Erythroblast (primary cell): ENCODE measurements around the gene VSX1.

Experiments
- DNase-seq, 2 experiments: peaks; one replicate each; lab custom pipeline; 2025; lab: John Stamatoyannopoulos, UW
- GATA1 ChIP-seq: IDR thresholded peaks from 2 replicates; pipeline ENCODE4 v1.6.1; 2011; ENCODE audit warnings: low read depth, mild to moderate bottlenecking, control low read depth, low read length, moderate library complexity
- POLR2A ChIP-seq: IDR thresholded peaks from 2 replicates; pipeline ENCODE4 v1.6.1; 2011; ENCODE audit warnings: mild to moderate bottlenecking, low read length

VSX1 gene

DNA sequence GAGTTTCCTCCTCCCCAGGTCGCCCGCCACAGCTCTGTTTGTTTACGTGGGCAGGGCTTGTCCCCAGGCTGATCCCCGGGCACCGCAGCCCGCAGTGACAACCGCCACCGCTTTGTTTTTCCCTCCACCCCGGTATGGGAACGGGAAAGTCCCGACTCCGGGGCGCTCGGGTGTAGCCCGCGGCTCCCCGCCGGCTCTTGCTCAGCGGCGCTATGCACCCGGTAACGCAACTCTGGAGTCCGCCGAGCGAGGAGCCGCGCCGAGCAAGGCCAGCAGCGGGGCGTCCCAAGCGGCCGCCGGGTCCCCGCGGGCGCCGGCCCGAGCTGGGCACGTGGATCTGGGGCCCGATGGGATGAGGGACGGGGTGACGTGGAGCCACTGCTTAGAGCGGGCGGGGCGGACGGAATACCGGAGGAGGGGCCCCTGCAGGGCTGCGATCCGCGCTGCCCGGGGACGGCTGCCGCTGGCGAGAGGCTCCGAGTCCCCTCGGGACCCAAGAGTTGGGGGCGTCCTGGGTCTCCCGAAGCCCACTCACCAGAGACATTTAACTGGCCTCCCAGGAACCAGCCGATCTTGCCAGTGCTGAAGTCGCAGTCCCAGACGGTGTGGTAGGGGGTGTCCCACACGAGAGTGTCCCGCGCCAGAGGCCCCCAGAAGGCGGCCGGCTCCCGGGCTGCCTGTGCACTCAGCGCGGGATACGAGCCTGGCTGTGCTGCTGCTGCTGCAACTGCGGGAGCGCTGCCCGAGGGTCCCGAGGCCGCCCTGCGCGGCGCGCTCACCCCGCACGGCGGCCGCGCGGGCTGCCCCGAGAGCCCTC, 24.5 kb downstream of the VSX1 start:
- peak; percentile 71 to 77 for DNase-seq

DNA sequence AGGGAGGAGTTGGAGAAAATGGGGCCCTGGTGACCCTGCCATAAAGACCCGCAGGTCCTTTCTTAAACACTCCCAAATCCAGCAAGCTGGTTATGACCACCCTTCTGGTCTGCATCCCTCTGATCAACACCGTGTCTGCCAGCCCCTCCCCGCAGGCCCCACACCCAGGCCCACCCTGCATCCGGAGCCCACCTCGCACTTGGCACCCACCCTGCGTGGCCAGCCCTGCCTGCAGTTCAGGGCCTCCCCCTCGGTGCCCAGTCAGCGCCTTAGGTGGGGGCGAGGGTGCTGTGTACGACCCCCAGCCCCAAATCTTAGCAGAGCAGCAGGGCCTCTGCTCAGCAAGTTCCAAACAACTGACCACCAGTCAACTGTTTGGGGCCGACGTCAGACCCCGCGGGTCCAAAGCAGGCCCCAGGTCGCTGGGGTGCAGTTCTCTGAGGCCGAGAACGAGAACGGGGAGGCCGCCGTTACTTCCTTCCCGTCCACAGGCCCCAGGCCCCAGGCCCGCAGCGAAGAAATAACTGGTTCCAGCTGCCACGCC, 25.2 kb downstream of the VSX1 start:
- TF ChIP-seq POLR2A (no peak), GATA1 (no peak)
- peak in 1 of 2 experiments; percentile 52 for DNase-seq

More for the DNA sequence above, 24.5 kb downstream of the VSX1 start:
- TF ChIP-seq GATA1 = no peak
- TF ChIP-seq POLR2A = peak; percentile 60

DNA sequence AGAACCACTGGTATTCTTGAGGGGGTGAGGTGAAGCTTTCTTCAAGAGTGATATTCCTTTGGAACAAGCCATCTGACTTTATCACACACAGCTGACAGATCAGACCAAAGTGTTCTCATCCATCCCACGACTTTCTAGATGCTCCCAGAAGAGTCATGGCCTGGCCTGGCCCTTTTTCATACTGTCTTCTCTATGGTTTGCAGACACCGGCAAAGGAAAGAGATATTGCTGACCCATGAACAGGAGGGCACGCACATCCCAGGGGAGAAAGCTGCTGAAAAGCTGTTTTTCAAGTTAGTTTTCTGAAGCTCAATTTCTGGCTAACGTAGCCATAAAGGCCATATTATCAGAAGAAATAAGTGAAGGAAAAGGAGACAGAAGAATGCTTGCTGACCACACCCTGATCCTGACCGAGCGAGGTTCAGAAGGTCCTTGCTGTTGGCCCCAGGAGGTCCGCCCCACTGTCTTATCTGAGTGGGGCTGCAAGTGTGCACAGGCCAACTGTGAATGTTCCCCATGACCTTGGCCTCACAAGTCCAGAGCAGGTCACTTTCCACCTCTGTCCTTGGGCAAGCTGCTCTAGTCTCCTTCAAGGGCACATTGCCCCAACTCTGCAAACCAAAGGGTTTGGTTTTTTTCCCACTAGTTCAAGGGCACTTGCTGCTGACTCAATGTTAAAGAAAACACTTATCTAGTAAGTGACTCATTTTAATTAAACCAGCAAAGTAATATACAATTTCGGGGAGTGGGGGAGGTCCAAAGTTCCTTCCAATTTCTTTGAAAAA, 26.0 kb downstream of the VSX1 start:
- DNase-seq = peak; percentile 80 to 91
- peak; percentile 55 for TF ChIP-seq GATA1
- TF ChIP-seq POLR2A = peak; percentile 39

DNA sequence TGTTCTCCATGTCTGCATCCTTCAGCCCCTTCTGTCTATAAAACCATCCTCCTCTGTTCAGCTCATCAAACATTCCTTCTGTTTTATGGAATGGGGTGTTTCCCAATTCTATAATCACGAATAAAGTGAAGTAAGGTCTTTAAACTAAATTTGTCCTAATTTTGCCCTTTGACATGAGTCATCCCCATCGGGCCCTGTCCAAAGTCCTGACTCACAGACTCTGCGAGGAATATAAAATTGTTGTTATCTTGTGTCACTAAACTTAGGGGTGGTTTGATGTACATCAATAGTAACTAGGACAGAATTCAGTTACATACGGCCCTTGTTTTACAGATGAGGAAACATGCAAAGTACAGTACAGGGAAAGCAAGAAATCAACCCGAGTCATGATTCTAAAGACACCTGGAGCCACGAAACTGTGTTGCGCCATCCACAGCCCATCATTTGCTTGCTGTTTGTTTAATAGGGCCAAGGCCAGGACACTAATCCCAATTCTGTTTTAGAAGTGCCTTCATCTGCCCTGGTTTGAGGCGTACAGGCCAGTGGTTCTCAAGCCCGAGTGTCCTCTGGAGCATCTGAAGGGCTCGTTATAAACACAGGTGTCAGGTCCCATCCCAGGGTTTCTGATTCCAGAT, 26.8 kb downstream of the VSX1 start:
- TF ChIP-seq POLR2A = no peak
- TF ChIP-seq GATA1 = no peak
- DNase-seq = peak; percentile 54 to 73

DNA sequence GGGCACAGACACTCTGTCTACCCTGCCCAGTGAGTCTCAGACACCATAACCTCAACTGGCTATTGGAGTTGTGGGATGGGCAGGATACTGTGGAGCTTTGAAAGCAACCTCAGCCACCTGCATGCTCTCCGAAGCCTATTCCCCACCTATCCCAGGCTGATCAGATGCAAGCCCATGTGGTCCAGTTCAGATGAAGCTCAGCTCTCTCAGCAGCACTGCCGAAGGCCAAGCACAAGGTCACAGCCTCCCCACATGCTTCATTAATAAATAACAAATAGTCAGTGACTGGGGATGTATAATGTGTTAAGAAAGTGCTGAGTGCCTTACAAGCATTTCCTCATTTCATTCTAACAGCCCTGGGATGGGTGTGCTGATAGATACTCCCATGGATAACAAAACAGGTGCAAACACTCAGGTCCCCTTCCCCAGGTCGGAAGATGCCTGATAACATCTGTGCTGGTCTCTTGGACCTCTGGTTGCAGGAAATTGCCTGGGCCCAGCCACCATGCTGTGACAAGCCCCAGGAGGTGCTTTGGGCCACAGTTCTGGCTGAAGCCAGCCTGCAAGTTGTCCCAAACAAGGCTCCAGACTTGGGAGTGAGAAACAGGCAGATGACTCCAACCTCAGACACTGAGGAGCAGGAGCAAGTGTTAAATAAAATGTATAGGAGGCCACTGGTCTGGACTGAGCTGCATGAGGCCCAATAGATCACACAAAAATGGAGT, 27.7 kb downstream of the VSX1 start:
- TF ChIP-seq POLR2A (no peak), GATA1 (no peak)
- DNase-seq = no peak

DNA sequence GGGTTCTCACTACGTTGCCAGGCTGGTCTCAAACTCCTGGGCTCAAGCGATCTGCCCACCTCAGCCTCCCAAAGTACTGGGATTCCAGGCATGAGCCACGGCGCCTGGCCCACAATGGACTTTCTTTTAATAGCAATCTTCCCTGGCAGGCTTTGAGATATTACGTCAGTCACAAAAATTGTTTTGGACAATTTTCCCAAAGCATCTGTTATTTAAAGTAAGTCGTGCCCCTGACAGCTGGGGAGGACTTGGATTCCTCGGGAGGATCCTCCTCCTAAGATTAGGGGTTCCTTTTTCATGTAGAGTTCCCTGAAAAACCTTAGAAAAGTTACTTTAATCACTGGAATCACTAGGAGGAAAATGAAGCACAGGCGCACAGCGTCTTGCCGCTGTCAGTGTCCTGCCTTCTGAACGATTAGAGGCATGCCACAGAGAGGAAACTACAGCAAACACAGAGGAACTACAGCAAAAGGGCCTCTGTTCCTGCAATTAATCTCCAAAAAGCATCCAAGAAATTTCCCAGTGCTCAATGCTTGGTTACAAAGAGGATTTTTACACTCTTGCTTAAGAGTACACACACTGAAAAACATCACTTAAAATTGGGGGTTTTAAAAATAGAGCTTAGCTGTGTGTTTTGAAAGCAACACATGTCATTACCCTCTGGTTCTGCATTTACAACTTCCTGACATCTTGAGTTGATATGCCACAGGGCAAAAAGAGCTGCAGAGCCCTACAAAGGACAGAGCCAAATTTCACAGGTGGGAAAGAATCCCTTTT, 28.5 kb downstream of the VSX1 start:
- DNase-seq = no peak
- no peak for TF ChIP-seq GATA1

DNA sequence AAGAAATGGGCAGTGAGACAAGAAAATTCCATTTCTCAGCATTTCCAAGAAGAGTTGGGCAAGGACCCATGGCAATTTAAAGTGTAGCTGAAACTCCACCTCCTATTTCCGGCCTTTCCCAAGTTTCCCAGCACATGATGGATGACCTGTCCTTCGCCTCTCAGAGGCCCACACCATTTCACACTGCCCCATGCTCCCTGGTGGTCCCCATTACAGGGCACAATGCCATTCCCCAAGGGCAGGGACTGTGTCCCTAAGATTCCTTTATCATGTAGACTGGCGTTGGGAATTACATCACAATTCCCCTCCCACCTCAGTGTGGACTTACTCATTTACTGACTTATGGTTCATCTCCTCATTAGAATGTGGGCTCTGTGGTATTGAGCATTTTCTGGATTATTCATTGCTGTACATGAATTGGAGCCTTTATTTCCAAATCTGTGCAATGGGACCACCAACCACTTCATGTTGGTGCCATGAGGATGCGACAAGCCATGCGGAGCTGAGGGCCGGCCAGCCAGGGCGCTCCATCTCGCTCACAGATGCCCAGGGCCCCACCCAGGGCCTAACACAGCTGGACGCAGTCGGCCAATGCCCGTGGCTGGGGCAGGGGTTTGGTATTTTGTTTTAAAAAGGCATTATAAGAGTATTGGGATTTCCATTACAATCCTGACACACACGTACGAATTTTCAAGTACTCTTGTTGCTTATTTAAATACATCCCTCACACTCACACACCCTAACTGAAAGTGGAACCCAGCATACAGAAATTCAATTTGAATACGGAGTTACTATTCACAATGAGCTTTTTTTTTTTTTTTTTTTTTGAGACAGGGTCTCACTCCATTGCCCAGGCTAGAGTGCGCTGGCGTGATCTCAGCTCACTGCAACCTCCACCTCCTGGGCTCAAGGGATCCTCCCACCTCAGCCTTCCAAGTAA, 29.4 kb downstream of the VSX1 start:
- DNase-seq = no peak
- TF ChIP-seq POLR2A (no peak), GATA1 (no peak)

DNA sequence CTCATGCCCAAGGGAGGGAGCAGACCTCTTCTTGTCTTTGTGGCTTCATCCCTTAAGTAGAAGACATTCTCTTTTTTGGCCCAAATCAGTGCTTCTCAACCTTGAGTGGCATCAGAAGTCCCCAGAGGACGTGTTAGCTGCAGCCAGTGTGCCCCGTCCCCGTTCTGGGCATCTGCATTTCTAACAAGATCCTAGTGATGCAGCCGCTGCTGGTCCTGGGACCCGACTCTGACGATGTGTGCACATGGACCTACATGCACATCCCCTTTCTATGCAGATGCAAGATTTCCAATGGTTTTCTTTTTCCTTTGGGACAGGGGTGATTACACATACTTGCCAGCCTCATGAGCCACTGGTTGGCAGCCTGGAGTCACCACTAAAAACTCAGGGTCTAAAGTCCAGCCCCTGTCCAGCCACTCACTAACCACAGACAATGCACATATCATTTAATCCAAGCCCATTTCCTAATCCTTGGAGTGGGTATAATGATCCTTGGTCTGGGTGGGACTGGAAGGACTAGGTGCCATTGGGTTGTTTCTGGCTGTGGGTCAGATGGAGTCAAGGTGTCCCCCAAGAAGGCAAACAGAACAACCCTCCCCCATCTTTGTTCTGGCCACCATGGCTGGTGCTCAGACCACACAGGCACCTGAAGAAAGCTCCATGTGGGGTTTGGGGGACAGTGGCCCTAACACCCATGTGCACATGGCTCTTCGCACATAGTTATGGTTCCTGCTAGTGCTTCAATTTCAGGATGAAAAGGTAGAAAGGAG, 30.4 kb downstream of the VSX1 start:
- DNase-seq = no peak
- TF ChIP-seq POLR2A (no peak), GATA1 (no peak)

DNA sequence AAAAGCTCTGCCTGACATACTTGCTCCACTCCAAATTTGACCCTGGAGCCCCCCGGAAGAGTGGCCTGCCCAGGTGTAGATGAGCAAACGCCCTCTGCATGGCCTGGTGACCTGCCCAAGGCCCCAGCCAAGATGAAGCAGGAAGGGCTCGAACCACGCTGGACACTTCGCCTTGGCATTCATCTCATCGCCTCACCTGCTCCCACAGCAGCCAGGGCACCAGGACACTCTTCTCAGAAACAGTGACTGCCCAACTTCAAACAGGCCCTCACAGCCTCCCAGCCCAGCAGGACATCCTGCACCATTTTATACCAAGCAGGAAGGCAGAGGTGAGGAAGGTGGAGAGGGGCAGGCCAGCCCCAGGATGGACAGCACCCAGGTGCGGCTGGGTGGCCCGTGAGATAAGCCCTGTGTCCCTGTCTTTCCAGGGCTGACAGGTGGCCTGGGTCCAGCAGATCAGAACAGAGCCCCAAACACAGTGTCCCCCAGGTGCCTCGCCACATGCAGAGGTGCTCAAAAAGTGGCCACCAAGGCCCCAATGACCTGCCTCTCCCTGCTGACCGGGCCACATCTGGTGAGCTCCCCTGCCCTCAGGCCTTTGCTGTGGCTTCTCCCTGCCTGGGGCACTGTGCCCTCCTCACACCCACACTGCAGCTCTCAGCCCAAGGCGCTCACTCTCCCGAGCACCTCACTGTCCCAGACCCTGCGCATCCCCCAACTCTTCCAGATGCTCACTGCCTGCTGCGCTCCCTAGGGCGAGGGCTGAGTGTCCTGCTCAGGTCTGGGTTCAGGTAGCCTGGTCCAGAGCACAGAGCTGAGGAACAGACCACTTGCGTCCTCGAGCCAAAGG, 31.2 kb downstream of the VSX1 start:
- no peak for DNase-seq
- TF ChIP-seq POLR2A = no peak

DNA sequence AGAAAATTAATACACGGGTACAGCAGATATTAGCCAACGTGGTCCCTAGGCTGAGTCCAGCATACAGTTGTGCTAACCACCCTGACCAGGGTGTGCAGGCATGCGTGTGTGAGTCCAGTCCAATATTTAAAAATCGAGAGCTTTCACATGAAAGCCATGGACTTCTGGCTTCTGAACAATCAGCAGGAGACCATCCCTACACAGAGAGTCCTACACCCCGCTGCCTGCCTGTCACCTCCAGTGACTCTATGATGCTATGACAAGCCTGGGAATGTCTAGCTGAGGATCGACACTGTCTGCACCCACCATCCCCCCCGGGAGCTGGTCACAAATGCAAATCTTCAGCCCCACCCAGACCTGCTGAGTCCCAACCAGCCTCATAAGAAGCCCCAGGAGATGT, 31.9 kb downstream of the VSX1 start:
- no peak for TF ChIP-seq GATA1
- no peak for TF ChIP-seq POLR2A

More for the DNA sequence above, 31.9 kb downstream of the VSX1 start:
- DNase-seq = no peak
